GM12878 (cell line): ENCODE measurements around the gene RET. TPM values are rescaled to one million over a fixed set of nuclear protein-coding genes. Genes with fewer than 3 reads are reported as not detected.

Source experiments
- ATAC-seq: fragments of 200-7000 bp; cut with Tn5 transposase; 3 replicates; pipeline ENCODE4 v1.9.1; 2020; ENCODE audit warnings: mild to moderate bottlenecking, moderate library complexity
- BruUV-seq: library from RNA; stranded (reverse); fragments of 400-500 nt; replicated peaks from 2 replicates; lab custom pipeline; 2021; lab: Mats Ljungman, UMichigan
- CTCF ChIA-PET: fragments of 300-600 bp; sonication (Branson Sonifier 250); formaldehyde crosslinking; extraction: SDS; loops from one replicate; lab custom pipeline; 2021; ENCODE audit warnings: inconsistent platforms; lab: Yijun Ruan, JAX
- POLR2A ChIA-PET: fragments of 350-600 bp; formaldehyde crosslinking; extraction: SDS; loops from one replicate; lab custom pipeline; 2021; ENCODE audit warnings: inconsistent platforms; lab: Charles Lee
- RAD21 ChIA-PET: fragments of 300-600 bp; sonication (Branson Sonifier 250); formaldehyde crosslinking; loops from one replicate; lab custom pipeline; 2023; ENCODE audit warnings: antibody characterized with exemption; ENCODE audit not compliant: unreplicated experiment; lab: Charles Lee
- SMC1A ChIA-PET: fragments of 300-600 bp; sonication (Branson Sonifier 250); formaldehyde crosslinking; loops from one replicate; lab custom pipeline; 2023; ENCODE audit not compliant: unreplicated experiment, uncharacterized antibody; lab: Charles Lee
- DNase-seq: peaks from one replicate; pipeline ENCODE4 v3.0.0-alpha.2; 2011; ENCODE audit warnings: low read depth, low spot score
- FAIRE-seq: peaks from 3 replicates; lab custom pipeline; 2011; peaks lifted over from hg19 to GRCh38; lab: Jason Lieb, UNC
- H2AFZ ChIP-seq: 2 replicates; pipeline ENCODE4 v1.6.0; 2011; ENCODE audit warnings: low read depth, low read length, control low read depth; ENCODE audit not compliant: control insufficient read depth
- H3K27ac ChIP-seq: 2 replicates; pipeline ENCODE4 v1.5.1; 2011; ENCODE audit warnings: control low read depth; ENCODE audit not compliant: control insufficient read depth, insufficient read depth
- H3K27me3 ChIP-seq, 2 experiments: replicated peaks in 1 of 2; 2 replicates each; pipeline versions ENCODE4 v1.6.0 to v1.6.1; 2011; ENCODE audit warnings: low read length in 1 of 2; ENCODE audit not compliant: control insufficient read depth in 2 of 2, insufficient read depth in 2 of 2
- H3K36me3 ChIP-seq, 2 experiments: 2 replicates each; pipeline ENCODE4 v1.5.1; 2011; ENCODE audit warnings: low read length in 1 of 2; ENCODE audit not compliant: control insufficient read depth in 2 of 2, insufficient read depth in 2 of 2
- H3K4me1 ChIP-seq: 2 replicates; pipeline ENCODE4 v1.6.1; 2011; ENCODE audit warnings: mild to moderate bottlenecking, low read length, moderate library complexity, mixed read lengths; ENCODE audit not compliant: control insufficient read depth, insufficient read depth
- H3K4me2 ChIP-seq: 2 replicates; pipeline ENCODE4 v1.6.0; 2011; ENCODE audit warnings: control low read depth; ENCODE audit not compliant: control insufficient read depth, insufficient read depth
- H3K4me3 ChIP-seq: fragments of 200-600 bp; sonication (generic); 2 replicates; pipeline ENCODE4 v1.5.1; 2016
- H3K79me2 ChIP-seq: 2 replicates; pipeline ENCODE4 v1.6.0; 2011; ENCODE audit warnings: low read length; ENCODE audit not compliant: control insufficient read depth, insufficient read depth
- H3K9ac ChIP-seq: 2 replicates; pipeline ENCODE4 v1.8.0; 2011; ENCODE audit warnings: low read length, control low read depth, mixed read lengths; ENCODE audit not compliant: control insufficient read depth, insufficient read depth
- H3K9me3 ChIP-seq: replicated peaks from 3 replicates; pipeline ENCODE4 v1.5.1; 2011; ENCODE audit warnings: mild to moderate bottlenecking, low read length; ENCODE audit not compliant: control insufficient read depth, insufficient read depth
- H4K20me1 ChIP-seq: 2 replicates; pipeline ENCODE4 v1.6.0; 2011; ENCODE audit not compliant: control insufficient read depth, insufficient read depth
- CBFB ChIP-seq: IDR thresholded peaks from 2 replicates; pipeline ENCODE4 v1.6.1; 2016; ENCODE audit warnings: antibody characterized with exemption, low read depth
- DPF2 ChIP-seq: fragments of 450-650 bp; IDR thresholded peaks from 2 replicates; pipeline ENCODE4 v1.6.1; 2017; ENCODE audit warnings: mild to moderate bottlenecking
- E2F8 ChIP-seq: fragments of 450-650 bp; IDR thresholded peaks from 2 replicates; pipeline ENCODE4 v1.6.1; 2018; ENCODE audit warnings: mild to moderate bottlenecking, low read depth, moderate library complexity; ENCODE audit not compliant: partially characterized antibody
- EED ChIP-seq: sonication (generic); IDR thresholded peaks from 2 replicates; pipeline ENCODE4 v1.6.1; 2016; ENCODE audit warnings: antibody characterized with exemption, low read depth
- FOXK2 ChIP-seq: fragments of 450-650 bp; IDR thresholded peaks from 2 replicates; pipeline ENCODE4 v1.6.1; 2017; ENCODE audit warnings: mild to moderate bottlenecking, moderate library complexity
- HDAC6 ChIP-seq: fragments of 200-600 bp; sonication (generic); IDR thresholded peaks from one replicate; pipeline ENCODE4 v1.8.0; 2017; ENCODE audit warnings: antibody characterized with exemption; ENCODE audit not compliant: unreplicated experiment
- MEF2B ChIP-seq: fragments of 450-650 bp; IDR thresholded peaks from 2 replicates; pipeline ENCODE4 v1.6.1; 2018; ENCODE audit warnings: mild to moderate bottlenecking, moderate library complexity; ENCODE audit not compliant: partially characterized antibody, poor library complexity, severe bottlenecking
- MXI1 ChIP-seq: fragments of 150-350 bp; IDR thresholded peaks from 2 replicates; pipeline ENCODE4 v1.6.1; 2011; ENCODE audit warnings: low read depth, mild to moderate bottlenecking, inconsistent platforms, low read length, improper control_type of control experiment
- POLR2A ChIP-seq: IDR thresholded peaks from 2 replicates; pipeline ENCODE4 v1.6.1; 2011; ENCODE audit warnings: low read depth, mild to moderate bottlenecking, low read length
- RB1 ChIP-seq: fragments of 450-650 bp; formaldehyde crosslinking; IDR thresholded peaks from 2 replicates; pipeline ENCODE4 v1.6.1; 2017; ENCODE audit warnings: mild to moderate bottlenecking, borderline replicate concordance
- SMAD5 ChIP-seq: IDR thresholded peaks from 2 replicates; pipeline ENCODE4 v1.6.1; 2016; ENCODE audit warnings: antibody characterized with exemption, low read depth
- SMC3 ChIP-seq: IDR thresholded peaks from 2 replicates; pipeline ENCODE4 v1.6.1; 2011; ENCODE audit warnings: low read length, improper control_type of control experiment, borderline replicate concordance
- SRF ChIP-seq, 2 experiments: IDR thresholded peaks; 2 replicates each; pipeline ENCODE4 v1.6.1; 2011; ENCODE audit warnings: low read depth in 2 of 2, low read length in 2 of 2, mild to moderate bottlenecking in 1 of 2, moderate library complexity in 1 of 2
- STAT1 ChIP-seq: fragments of 450-650 bp; conservative IDR thresholded peaks from 2 replicates; pipeline ENCODE4 v1.6.1; 2014; ENCODE audit warnings: antibody characterized with exemption, mild to moderate bottlenecking
- USF2 ChIP-seq: IDR thresholded peaks from 2 replicates; pipeline ENCODE4 v1.6.1; 2011; ENCODE audit warnings: low read depth, low read length, improper control_type of control experiment, borderline replicate concordance
- ZNF274 ChIP-seq: IDR thresholded peaks from one replicate; pipeline ENCODE4 v1.8.0; 2011; ENCODE audit not compliant: insufficient read length, insufficient read depth
- WGBS: methylation state at CpG from one replicate; pipeline ENCODE4 v1.1.6; 2016; ENCODE audit warnings: low lambda C conversion rate; ENCODE audit not compliant: insufficient replicate concordance, insufficient coverage; ENCODE audit errors: missing lambda C conversion rate; 5-methylcytosine and 5-hydroxymethylcytosine counted together
- in situ Hi-C: fragments of 300-500 bp; cut with MboI; formaldehyde crosslinking; loops from 9 replicates; pipeline ENCODE4 v1.14.3; 2018; ENCODE audit warnings: mixed read lengths
- intact Hi-C: fragments of 100-400 bp; cut with micrococcal nuclease; formaldehyde crosslinking; loops from one replicate; pipeline ENCODE4 v1.14.2; 2022; ENCODE audit not compliant: unreplicated experiment
- polyA plus RNA-seq, 11 experiments: library from polyadenylated mRNA; depleted of rRNA in 4 of 11; unstranded in 6 of 11; stranded (reverse) in 5 of 11; fragments of >200 nt; fragmentation: Nextera tagmentation in 4 of 11; fragmentation: Illumina TruSeq in 1 of 11; extraction: Ambion mirVana in 4 of 11; extraction: Trizol in 1 of 11; gene quantifications; 1 replicate in 1 of 11; 2 replicates in 10 of 11; pipeline versions ENCODE4 v1.2.1 to v1.2.3, GENCODE V29; 2011 to 2016; ENCODE audit warnings: inconsistent platforms in 2 of 11, missing spikeins in 2 of 11, low read depth in 1 of 11
- total RNA-seq, 4 experiments: library from RNA; depleted of rRNA in 3 of 4; stranded (reverse); fragments of >200 nt in 3 of 4; fragmentation: Illumina TruSeq in 1 of 4; extraction: Trizol in 1 of 4; gene quantifications; 2 replicates each; pipeline versions ENCODE4 v1.2.1 to v1.2.3, GENCODE V29; 2013 to 2021
- TF ChIP-seq, protein P1 (sequence below): IDR thresholded peaks from 2 replicates; pipeline ENCODE4 v1.6.1; 2011; ENCODE audit warnings: borderline replicate concordance, low read depth, mild to moderate bottlenecking, moderate library complexity, low read length; ENCODE audit not compliant: insufficient read depth, poor library complexity, severe bottlenecking
- TF ChIP-seq, protein P2 (sequence below): fragments of 450-650 bp; IDR thresholded peaks from 2 replicates; pipeline ENCODE4 v1.6.1; 2017; ENCODE audit warnings: mild to moderate bottlenecking, low read depth, inconsistent platforms; ENCODE audit not compliant: poor library complexity, severe bottlenecking

The RET gene
- total and polyA plus RNA-seq, 10 of the 15 experiments (the other 5 are each of a cell fraction or from before 2014, with no cell fraction given) = not detected

GRCh38 chr10:43114088-43114742 lies 37.3 kb downstream of the RET start:
- 69% methylated on average over 24 of the region's 24 CpGs for whole genome bisulfite sequencing
- ATAC-seq (no peak), FAIRE-seq (no peak), DNase-seq (no peak)
- TF ChIP-seq CBFB = no peak
- no peak for TF ChIP-seq STAT1
- TF ChIP-seq EED = no peak
- TF ChIP-seq, protein P1, sequence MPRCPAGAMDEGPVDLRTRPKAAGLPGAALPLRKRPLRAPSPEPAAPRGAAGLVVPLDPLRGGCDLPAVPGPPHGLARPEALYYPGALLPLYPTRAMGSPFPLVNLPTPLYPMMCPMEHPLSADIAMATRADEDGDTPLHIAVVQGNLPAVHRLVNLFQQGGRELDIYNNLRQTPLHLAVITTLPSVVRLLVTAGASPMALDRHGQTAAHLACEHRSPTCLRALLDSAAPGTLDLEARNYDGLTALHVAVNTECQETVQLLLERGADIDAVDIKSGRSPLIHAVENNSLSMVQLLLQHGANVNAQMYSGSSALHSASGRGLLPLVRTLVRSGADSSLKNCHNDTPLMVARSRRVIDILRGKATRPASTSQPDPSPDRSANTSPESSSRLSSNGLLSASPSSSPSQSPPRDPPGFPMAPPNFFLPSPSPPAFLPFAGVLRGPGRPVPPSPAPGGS = no peak
- TF ChIP-seq SRF (IDR thresholded peaks at IDR 0.05; ENCODE audit: low read depth in 2 of 2, low read length in 2 of 2) = no peak
- TF ChIP-seq FOXK2 = no peak
- no peak for TF ChIP-seq RB1
- no peak for TF ChIP-seq SMAD5
- TF ChIP-seq POLR2A = no peak
- TF ChIP-seq MXI1 = no peak
- TF ChIP-seq USF2 = no peak
- TF ChIP-seq, protein P2, sequence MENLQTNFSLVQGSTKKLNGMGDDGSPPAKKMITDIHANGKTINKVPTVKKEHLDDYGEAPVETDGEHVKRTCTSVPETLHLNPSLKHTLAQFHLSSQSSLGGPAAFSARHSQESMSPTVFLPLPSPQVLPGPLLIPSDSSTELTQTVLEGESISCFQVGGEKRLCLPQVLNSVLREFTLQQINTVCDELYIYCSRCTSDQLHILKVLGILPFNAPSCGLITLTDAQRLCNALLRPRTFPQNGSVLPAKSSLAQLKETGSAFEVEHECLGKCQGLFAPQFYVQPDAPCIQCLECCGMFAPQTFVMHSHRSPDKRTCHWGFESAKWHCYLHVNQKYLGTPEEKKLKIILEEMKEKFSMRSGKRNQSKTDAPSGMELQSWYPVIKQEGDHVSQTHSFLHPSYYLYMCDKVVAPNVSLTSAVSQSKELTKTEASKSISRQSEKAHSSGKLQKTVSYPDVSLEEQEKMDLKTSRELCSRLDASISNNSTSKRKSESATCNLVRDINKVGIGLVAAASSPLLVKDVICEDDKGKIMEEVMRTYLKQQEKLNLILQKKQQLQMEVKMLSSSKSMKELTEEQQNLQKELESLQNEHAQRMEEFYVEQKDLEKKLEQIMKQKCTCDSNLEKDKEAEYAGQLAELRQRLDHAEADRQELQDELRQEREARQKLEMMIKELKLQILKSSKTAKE = no peak
- TF ChIP-seq MEF2B = no peak
- TF ChIP-seq DPF2 = no peak
- no peak for TF ChIP-seq E2F8
- TF ChIP-seq ZNF274 = no peak
- no peak for TF ChIP-seq HDAC6
- TF ChIP-seq SMC3 = no peak
- in situ Hi-C loops = loop anchor here (25.0 kb wide), 2 partner anchors 102 to 927 kb away; no protein-coding TSS in a partner anchor
- SMC1A ChIA-PET = no interaction called here
- Histone ChIP-seq H3K9me3 (no peaks in the 10 kb centered on the region), H3K27ac (no peak overlapping the region), H3K79me2 (no peaks in the 10 kb centered on the region), H3K4me1 (peaks cover 8% of the 10 kb centered on the region), H3K9ac (no peak overlapping the region), H4K20me1 (no peaks in the 10 kb centered on the region), H3K36me3 (no peaks in the 10 kb centered on the region), H3K4me3 (no peak overlapping the region), H3K27me3 (no peaks in the 10 kb centered on the region), H2AFZ (no peak overlapping the region), H3K4me2 (no peak overlapping the region)
- CTCF ChIA-PET = no interaction called here
- POLR2A ChIA-PET = no interaction called here
- intact Hi-C loops = no loop called here
- no TSS peak for BruUV-seq
- RAD21 ChIA-PET = no interaction called here
